Activated effector memory CD4-positive, alpha-beta T cell treated with Interleukin-2 at 50 U/mL for 16 hours (primary cell): ENCODE data around the gene NUDT6.
"Not testable (repeated sequence)": the region's sequence is repeated elsewhere in the genome, so short reads cannot be mapped to it uniquely, and the experiment has no call there.

Source experiments
- DNase-seq: peaks from one replicate; pipeline ENCODE4 v3.0.0-alpha.2; 2020

Gene NUDT6

DNA sequence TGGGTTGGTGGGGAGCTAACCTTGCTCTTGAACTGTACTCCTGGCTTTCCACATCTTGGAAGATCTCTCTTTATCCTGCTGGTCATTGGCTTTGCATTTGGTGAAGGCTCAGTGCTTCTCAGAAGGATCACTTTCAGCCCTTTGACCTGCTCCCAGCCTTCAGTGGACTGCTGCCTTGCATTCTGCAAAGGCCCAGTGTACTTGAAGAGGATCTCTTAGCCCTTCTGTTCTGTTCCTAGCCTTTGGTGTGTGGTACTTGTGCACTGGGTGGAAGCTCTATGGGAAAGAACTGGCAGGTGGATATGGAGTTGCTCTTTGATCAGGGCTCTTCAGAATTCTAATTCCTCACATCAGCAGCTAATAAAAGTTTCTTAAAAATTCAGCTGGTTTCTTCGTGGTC is 49.3 kb downstream of the NUDT6 start:
- DNase-seq = no peak

DNA sequence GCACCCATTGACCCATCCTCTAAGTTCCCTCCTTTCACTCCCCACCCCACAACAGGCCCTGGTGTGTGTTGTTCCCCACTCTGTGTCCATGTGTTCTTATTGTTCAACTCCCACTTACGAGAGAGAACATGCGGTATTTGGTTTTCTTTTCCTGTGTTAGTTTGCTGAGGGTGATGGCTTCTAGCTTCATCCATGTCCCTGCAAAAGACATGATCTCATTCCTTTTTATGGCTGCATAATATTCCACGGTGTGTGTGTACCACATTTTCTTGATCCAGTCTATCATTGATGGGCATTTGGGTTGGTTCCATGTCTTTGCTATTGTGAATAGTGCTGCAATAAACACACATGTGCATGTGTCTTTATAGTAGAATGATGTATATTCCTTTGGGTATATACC is 54.2 kb downstream of the NUDT6 start:
- not testable (repeated sequence) for DNase-seq

DNA sequence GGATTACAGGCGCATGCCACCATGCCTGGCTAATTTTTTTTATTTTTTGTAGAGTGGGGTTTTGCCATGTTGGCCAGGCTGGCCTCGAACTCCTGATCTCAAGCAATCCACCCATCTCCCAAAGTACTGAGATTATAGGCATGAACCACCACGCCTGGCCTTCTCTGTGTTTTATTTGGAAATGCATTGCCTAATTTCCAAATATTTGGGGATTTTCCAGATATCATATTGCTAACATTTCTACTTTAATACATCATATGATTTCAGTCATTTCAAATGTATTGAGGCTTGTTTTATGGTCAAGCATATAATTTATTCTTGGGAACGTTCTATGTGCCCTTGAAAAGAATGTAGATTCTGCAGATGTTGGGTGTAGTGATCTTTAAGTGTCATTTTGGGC is 57.0 kb downstream of the NUDT6 start:
- no peak for DNase-seq

DNA sequence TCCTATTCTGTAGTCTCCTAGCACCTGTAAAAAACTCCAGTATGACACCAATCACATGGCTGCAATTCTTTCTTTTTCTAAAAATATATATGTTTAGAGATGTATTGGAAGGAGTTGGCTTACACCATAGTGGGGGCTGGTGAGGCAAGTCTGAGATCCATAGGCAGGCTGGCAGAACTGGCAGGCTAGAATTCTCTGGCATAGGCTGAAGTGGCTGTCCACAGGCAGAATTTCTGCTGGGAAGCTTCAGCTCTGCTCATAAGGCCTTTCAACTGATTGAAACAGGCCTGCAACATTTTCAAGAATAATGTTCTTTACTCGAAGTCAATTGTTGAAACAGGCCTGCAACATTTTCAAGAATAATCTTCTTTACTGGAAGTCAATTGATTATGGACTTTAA is 58.8 kb downstream of the NUDT6 start:
- no peak for DNase-seq

DNA sequence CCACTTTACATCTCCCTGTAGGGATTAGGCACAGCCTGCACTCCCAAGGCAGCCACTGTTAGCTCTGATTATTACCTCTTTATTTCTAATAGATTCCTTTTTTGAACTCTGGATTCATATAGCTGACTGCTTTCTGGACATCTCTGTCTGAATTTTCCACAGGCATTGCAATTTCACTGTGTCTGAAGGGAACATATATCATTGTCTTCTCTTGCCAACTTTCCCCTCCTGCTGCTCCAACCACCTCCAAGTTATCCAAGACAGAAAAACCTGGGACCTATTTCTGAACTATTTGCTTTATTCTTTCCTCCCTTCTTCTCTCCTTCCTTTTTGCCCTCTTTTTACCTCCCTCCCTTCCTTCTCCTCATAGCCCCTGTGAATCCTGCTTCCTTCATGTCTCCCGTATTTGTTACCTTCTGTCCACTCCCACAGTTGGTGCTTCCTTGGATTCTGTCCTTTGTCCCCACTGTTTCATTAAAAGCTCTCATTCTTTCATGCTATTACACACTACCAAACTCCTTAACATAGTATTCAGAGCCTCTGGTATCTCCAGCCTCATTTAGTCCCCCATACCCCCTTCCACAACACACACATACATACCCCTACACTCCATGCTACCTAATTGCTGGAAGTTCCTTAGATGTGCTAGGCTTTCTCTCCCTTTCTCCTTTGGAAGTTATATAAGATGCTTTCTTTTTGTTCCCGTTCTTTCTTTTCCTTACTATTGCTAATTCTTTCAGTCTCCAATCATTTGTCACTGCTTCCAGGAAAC is 61.0 kb downstream of the NUDT6 start:
- DNase-seq = no peak

DNA sequence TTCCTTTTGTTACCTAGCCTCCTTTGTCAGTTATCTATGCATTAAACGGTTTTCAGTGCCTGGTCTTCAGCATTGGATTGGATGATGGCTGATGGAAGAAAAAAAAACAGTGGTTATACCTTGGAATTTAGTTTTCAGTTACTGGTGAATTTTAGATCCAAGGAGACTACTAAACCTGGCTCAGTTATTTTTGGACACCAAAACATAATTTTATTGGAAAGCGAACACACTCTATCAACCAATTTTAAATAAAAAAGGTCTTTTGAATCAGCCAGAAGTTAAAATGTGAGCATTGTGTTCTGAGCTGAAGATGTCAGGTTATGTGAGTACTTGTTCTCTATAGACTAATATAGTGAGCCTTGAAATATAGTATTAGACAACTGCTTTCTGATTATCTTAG is 63.7 kb downstream of the NUDT6 start:
- DNase-seq = no peak

DNA sequence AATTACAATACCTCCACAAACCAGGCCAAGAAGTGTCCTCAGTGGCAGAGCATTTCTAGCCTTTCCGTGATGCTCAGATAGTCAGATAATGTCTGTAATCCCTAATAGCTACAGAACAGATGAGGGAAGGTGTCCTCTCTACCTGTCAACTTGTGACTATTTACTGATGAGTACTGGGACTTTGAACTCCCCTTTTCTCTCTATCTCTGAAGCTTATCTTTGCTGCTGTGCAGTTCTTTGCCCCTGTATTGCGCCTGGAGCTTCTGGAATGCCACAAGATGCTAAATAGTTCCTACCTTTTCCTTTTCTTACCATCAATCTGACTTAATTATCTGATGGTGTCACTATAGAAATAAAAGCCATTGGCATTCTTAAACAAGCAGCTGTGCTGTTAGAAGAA is 65.2 kb downstream of the NUDT6 start:
- DNase-seq = no peak

DNA sequence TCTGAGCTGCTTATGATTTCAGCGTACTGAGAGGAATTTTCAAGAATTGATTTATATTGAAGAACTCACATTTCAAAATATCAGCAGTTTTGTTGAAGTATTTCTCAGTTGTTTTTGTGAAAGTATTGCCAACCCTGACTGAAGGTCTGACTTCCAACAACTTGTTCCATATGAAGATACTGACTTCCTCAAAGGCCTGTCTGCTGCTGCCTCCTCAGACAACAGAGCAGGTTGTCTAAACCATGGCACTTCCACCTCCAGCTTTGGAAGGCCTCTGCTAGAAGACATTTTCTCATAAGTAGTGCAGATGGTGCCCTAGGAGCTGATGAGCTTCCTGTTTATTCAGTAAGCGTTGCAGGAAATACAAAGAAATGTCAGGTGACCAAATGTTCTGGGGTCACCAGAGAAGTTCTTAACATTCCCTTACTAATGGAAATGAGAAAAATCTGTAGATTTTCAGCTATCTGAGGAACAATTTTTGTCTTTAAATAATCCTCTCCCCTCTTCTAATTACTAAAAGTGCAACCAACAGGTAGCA is 67.0 kb downstream of the NUDT6 start:
- DNase-seq = no peak

DNA sequence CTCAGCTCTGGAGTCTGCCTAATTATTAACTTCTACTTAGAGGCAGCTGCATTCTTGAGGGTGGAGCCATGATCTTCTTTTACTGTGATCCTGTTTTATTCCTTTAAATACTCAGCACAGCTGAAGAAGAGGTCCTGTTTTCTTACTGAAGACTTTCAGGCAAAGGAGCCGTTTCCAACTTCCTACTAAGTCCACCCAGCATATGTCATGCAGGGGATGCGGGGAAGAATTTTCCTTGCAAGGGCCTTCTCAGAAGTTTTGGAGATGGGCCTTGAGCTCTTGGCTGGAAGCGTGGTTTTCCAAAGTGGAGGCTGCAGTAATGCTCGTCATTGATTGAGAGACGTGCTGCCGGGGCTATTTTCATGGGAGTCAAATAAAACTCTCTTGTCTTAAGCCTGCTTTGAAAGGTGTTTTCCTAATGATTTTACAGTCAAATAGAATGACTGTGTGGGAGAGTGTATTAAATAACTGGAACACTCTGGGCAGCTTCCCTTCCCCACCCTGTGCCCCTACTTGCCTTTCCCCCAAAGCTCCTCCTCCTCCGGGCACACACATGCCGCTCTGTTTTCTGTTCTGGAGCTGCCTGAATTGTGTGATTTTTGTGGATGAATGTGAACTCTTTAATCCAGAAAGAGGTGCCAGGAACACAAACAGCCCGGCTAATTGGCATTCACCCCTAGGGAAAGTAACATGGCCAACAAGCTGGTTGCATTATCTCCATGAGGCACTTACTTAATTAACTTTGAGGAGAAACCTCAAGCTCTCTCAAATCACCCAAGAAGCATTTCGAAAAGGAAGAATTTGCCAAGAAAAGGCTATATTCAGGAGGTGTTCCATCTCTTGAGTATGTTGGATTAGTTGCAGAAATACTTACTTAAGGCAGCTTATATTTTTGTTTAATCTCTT is 67.7 kb downstream of the NUDT6 start:
- no peak for DNase-seq

DNA sequence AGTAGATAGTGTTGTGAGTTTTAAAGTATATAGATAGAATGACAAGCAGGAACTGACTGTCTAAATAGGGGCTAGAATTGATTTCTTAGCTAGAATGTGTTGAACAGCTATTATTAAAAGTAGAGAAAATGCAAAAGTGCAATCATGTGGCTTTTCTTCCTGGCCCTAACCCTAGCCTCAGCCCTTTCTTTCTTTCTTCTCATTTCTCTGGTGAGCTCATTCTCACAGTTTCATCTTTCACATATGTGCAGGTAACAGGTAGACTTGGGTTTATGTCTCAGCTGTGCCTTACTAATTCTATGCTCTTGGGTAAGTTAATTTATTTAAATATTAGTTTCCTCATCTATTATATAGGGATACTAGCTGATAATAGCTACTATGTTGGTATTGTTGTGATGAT is 70.8 kb downstream of the NUDT6 start:
- no peak for DNase-seq

DNA sequence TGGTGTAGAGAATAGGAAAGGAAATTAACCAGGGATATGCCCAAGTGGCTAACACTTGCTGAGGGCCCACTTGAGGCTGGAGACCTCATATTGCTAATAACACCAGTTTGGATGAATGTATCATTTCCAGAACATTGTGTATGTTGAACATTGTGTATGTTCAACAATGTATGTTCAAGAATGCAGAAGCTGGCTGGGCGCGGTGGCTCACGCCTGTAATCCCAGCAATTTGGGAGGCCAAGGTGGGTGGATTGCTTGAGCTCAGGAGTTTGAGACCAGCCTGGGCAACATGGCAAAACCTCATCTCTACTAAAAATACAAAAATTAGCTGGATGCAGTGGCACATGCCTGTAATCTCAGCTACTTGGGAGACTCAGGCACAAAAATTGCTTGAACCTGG is 72.6 kb downstream of the NUDT6 start:
- DNase-seq = not testable (repeated sequence)

DNA sequence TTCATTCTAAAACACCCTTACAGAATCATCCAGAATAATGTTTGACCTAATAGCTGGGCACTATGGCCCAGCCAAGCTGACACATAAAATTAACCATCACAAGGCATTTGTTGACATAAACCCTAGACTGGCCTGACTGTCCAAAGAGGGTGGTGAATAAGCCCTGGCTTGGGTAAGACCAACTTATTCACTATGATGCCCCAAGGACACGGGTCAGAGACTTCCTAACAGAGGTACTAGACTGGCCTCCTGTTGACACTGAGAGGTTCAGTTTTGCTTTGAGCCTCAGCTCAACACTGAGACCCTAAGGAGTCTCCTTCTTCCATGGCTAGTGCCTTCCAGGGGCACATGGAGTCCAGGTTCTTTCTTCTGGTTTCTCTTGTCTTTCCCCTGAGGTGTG is 74.5 kb downstream of the NUDT6 start:
- DNase-seq = no peak

DNA sequence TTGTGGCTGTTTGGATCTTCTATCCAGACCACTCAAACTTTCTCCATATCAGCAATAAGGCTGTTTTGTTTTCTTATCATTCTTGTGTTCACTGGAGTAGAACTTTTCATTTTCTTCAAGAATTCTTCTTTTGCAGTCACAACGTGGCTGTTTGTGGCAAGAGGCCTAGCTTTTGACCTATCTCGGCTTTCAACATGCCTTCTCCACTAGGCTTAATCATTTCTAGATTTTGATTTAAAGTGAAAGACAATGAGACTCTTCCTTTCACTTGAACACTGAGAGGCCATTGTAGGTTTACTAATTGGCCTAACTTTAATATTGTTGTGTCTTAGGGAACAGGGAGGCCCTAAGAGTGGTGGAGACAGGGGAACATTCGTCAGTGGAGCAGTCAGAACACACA is 76.6 kb downstream of the NUDT6 start:
- DNase-seq = no peak

DNA sequence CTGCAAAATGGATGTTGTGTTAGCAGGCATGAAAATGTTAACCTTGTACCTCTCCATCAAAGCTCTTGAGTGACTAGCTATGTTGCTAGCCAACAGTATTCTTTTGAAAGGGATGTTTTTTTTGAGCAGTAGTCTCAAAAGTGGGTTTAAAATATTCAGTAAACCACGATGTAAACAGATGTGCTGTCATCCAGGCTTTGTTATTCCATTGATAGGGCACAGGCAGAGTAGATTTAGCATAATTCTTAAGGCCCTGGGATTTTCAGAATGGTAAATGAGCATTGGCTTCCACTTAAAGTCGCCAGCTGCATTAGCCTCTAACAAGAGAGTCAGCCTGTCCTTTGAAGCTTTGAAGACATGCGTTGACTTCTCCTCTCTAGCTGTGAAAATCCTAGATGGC is 77.3 kb downstream of the NUDT6 start:
- no peak for DNase-seq

DNA sequence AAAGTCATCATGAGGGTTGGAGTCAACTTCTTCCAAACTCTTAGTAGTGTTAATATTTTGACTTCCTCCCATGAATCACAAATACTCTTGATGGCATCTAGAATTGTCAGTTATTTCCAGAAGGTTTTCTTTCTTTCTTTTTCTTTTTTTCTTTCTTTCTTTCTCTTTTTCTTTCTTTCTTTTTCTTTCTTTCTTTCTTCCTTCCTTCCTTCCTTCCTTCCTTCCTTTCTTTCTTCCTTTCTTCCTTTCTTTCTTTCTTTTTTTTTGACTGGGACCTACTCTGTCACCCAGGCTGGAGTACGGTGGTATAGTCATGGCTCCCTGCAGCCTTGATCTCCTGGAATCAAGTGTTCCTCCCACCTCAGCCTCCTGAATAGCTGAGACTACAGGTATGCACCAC is 78.0 kb downstream of the NUDT6 start:
- DNase-seq = not testable (repeated sequence)

DNA sequence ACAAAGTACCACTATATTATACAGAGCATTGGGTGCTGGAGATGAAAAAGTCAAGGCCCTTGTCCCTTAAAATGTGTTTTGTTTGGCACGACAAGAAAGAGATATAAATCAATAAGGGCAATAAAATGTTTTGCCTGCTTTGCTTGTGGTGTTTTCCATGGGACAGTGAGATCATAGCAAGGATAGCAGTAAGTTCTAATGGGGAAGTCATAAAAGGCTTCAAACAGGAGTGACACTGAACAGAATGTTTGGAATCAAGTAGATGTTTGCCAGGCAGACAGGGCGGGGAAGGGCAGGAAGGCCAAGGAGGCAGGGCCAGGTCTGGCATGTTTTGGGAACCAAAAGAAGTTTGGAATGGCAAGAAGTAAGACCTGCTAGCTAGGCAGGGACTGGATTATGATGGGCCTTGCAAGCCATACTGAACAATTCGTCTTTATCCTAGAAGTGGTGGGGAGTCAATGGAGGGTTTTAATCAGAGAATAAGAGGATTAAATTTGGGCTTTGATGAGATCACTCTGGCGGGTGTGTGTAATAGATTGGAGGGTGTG is 79.3 kb downstream of the NUDT6 start:
- DNase-seq = no peak
